NCI-H146 (cell line): Measurements from ENCODE around the gene CYSTM1.
A peak's percentile ranks its signal among the peaks of the same experiment; 100 is the strongest.

ENCODE experiments used
- DNase-seq: peaks from one replicate; lab custom pipeline; 2025; lab: John Stamatoyannopoulos, UW

The CYSTM1 gene

DNA sequence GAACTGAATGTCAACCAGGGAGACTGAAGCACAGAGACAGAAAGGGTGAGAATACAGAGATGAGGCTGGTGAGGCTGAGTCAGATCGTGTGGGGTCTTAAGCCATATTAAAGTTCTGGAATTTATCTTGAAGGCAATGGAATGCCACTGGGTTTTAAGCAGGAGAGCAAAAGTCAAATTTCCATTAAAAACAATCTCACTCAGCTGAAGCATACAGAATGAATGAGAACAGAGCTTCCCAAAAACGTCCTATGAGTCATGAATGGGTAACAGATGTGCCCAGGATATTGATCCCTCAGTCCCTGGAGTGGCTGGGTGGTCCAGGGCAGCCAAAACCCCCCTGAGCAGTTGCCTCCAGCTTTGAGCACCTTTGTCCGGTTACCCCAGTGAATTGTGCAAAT, 83.0 kb downstream of the CYSTM1 start:
- DNase-seq, result no peak

DNA sequence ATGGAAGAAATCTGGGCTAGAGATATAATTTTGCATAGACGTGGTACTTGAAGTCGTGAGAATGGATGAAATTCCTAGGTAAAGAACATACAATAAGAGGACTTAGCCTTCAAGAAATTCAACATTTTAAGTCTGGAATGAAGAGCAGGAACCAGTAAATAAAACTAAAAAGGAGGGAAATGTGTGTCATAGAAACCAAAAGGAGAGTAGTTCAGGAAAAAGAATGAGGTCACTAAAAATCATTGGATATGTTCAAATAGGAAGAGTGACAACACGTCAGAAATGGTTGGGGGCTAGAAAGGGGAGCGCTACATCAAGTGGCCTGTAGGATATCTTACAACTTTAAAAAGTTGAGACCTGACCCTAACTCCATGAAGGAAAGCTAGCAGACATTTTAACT, 83.9 kb downstream of the CYSTM1 start:
- no peak for DNase-seq

DNA sequence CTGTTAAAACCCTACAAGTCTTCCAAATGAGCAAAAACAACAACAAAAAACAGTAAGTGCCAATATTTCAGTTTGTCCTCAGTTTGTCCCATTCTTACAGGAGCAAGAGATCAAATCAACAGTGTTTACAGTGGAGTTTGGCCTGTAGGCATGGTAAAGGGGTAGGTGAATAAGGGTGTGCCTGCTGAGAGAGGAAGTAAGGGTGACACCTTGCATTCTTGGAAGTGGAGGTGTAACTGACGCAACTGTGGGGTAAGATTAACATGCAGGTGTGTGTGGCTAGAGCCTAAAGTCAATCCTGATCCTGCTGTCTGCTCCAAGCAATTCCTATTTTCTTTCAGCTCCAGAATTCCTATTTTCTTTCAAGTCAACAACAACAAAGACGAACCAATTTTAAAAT, 84.5 kb downstream of the CYSTM1 start:
- DNase-seq, result no peak

DNA sequence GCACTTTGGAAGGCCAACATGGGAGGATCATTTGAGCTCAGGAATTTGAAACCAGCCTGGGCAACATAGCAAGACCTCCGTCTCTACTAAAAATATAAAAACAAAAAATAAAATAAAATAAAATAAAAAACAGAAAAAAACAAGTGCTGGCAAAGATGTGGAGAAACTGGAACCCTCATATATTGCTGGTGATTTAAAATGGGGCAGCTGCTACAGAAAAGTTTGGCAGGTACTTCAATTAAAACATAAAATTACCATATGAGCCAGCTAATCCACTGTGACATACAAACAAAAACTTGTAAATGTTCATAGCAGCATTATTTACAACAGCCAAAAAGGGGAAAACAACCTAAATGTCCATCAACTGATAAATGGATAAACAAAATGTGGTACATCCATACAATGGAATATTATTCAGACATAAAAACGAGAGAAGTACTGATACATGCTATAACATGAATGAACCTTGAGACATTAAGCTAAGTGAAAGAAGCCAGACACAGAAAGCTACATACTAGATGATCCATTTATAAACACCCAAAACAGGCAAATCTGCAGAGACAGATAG, 85.2 kb downstream of the CYSTM1 start:
- DNase-seq, result no peak

DNA sequence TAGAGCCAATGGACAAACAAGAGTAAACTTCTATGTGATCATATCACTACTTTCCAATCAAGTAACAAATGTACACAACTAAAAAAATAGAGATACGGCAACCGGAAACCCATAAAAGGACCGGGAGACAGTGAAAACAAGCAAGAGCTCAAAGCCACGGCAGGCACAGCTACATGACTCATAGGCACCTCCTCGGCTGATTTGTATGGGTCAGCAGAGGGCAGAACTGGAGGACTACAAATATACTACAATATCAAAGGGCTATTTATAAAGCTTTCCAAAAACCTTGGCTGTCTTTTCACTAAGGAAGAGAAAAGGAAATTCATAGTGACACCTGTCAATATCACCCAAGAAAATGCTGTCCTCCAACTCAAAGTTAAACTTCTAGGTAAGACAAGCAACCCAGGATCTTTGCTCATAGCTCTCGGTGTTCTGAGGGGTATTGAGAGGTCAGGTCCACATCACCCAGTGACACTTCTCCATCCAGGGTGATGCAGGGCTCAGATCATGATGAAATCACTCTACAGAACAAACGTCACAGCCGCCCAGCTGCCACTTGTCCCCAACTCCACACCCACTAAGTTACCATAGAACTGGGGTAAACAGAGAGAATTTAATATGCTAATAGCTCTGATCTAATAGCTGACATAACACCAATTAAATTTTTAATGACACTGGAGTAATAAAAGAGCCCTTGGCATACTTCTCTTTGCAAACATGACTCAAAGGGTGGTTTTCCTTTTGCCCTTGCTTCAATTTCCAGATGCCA, 86.6 kb downstream of the CYSTM1 start:
- peak; percentile 34 for DNase-seq

DNA sequence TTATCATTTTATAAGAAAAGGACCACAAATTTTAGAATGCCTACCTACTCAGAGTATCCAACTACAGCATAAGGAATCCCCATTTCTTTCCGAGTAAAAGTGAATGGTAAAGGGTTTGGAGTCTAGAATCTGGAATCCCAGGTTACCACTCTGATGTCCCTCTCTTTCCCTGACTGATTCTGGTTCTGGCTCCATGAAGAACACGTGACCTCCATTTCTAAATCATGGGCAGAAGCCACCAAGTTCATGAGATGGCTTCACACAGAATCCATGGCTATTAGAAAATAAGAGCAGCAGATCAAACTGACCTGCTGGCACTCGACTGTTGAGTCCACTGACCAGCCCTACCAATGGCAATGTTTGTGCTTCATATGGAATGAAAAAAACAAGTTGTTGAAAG, 87.2 kb downstream of the CYSTM1 start:
- DNase-seq, result no peak

DNA sequence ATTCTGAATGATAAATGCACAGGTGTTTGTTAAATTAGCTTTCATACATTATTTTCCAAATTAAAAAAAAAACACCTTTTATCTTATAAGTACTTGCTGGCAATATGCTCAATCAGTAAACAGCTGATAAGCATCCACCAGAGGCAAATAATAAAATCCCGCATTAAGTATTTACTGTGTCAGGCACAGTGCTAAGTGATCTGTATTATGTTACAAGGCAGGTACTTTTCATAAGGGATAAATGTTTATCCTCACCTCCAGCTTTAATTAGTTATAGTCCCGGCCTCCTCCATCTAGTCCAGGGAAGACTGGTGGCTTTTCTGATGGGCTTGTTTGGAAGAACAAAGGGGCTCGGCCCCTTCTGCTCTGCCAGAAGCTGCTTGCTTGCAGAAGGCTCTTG, 87.9 kb downstream of the CYSTM1 start:
- no peak for DNase-seq

DNA sequence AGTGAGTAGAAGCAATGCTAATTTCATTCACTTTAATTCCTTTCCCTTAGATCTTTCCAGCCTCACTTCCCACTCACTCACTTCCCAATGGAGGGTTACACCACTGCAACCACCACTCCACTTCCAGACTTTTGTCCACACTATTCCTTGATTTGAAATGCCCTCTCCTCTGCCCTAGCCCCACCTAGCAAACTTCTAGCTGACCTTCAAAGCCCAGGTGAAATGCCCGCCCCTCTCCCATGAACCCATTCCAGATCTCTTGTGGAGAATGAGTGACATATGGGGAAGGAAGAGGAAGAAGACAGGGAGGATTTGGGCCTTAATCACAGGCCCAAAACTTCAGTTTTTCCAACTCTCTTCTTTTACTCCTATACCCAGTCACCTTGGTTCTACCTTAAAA, 90.9 kb downstream of the CYSTM1 start:
- no peak for DNase-seq

DNA sequence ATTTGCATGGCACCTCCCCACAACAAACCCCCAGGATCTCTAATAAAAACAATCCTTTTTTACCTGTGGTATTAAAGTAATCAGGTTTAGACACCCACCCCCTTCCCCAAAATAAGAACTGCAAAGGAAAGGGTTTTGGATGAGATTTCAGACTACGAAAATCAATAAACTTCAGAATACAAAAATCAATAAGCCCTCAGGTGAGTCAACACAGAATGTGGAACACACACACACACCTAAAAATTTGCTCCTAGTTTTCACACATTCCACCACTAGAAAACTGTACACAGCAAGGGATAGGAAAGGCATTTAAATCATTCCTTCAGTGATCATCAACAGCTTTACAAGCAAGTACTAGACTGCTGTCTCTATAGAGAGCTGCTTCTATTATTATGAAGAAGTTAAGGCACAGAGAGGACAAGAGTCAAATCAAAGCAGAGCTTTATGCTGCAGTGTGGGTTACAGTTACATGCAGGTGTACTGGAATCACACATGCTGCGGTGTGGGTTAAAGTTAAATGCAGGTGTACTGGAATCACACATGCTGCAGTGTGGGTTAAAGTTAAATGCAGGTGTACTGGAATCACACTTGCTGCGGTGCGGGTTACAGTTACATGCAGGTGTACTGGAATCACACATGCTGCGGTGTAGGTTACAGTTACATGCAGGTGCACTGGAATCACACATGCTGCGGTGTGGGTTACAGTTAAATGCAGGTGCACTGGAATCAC, 91.6 kb downstream of the CYSTM1 start:
- DNase-seq, result peak; percentile 33

DNA sequence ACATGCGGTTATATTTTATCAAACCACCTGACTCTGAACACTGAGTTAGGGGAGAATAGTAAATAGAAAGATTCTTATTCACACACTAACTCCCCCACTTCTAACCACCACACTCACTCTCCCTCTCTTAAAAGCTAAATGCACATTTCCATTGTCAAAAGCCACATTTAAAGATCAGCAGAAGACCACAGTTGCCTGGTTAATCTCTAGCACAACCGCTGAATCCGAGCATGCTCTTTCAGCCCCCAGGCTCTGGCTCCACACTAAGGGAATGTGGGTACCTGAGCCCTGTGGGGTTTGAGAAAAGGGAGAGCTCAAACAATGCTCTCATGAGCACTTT, 92.2 kb downstream of the CYSTM1 start:
- no peak for DNase-seq

DNA sequence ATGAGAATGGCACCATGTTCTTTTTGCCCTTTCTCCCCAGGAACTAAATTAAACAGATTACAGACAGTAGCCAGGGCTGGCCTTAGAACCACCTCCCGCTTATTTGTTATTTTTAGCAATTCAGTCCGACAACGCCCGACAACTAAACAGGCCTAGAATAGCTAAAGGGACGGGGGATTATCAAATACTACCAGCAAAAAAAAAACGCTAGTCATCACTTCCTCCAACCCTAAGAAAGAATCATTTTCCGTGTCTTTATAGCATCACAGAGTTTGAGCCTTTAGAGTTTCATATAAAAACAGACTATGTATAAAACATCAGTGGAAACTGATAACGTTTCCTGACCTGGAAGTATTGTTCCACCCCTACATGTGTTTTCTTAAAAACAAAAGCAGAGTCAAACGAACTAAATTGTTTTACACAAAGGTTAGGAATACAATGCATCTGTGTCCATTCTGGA, 92.6 kb downstream of the CYSTM1 start:
- no peak for DNase-seq

DNA sequence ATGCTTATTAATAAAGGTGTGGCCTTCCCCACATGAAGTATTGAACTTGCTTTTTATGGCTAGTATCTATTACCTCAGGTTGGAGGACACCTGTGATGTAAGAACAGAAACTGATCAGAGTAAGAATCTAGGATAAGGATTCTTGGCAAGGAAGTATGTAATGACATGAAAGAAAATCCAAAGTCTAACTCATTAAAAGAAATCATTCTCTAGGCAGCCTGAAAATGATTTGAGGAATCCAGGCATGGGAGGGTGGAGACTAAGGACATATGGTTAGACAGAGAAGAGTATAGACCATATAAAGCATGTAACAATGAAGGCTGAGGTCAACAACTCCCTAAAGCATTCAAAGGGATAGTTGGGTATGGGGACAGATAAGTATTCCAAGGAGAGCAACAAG, 95.0 kb downstream of the CYSTM1 start:
- DNase-seq, result no peak

DNA sequence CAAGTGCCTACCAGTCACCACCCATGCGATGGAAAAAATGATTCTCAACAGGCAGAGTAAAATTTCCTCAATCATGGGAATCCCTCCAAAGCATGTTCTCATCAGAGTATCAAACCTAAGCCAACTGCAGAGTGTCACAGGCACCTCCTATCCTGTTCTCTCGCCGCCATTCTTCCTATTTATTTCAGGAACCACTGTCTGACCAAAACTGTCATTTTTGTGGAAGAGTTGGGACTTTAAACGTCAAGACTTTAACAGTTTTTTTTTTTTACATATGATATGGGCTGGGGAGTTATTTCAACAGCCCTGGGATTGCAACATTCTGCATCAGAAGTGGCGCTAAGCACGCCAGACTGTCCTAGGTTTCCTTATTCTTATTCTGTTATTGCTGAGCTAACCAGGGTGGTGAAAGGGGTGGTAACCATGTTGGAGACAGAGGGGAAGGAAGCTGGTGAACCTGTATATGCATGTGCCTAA, 98.5 kb downstream of the CYSTM1 start:
- DNase-seq, result no peak

DNA sequence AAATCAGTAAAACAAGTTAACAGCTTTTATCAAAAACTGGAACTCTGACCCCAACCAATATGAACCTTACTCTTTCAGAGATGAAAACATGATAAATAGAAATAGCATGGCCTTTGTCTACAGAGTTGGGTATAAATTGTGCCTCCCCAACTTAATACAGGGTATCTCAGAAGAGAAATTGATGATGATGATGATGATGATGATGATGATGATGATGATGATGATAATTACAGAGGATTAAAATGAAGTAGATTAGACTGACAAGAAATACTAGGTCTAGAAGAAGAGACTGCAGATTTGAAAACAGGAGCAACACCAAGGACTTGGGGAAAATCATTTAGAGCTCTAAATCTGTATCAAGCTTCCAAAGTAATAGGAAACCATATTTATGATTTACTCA, 100.8 kb downstream of the CYSTM1 start:
- no peak for DNase-seq

DNA sequence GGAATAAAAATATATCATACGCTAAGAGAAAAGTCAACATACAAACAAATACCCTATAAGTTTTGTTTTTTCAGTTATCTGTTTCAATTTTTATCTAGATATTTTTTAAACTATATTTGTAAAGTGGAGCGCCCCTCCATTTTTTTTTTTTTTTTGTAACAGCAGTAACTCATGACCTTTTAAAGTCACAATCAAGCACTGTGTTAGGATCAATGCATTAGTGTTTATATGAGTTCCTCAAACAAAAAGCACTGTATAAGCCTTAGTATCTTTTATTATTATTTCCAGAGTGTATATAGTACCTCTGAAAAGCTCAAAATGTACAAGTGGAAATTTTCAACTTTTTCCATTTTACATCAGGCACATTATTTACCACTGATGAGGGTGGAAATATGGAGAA, 107.3 kb downstream of the CYSTM1 start:
- DNase-seq, result no peak

DNA sequence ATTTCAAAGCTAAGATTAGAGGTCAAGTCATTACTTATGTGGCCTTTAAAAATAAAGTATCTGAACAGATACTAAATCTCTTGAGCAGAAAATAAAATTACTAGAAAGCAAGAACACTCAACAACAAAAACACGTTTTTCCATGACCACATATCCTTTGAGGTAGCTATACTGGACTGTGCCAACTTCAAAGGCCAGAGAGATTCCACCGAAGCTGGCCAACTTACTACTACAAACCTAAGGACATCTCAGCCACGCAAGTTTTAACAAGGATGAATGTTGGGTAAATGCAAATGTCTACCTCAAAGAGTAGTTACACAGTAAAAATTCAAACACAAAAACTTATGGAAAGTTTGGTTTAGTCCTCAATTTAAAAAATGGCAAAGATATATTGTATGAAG, 109.0 kb downstream of the CYSTM1 start:
- no peak for DNase-seq

DNA sequence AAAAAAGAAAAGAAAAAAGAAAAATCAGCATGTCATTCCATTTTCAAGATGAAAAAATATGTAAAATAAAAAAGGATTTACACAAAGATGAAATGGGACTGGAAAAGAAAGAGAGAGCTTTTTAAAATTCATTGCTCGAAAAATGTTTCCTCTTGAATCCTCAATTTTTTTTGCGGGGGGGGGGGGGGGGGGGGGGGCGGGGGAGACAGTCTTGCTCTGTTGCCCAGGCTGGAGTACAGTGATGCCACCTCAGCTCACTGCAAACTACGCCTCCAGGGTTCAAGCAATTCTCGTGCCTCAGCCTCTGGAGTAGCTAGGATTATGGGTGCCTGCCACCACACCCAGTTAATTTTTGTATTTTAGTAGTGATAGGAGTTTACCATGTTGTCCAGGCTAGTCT, 111.4 kb downstream of the CYSTM1 start:
- no peak for DNase-seq

DNA sequence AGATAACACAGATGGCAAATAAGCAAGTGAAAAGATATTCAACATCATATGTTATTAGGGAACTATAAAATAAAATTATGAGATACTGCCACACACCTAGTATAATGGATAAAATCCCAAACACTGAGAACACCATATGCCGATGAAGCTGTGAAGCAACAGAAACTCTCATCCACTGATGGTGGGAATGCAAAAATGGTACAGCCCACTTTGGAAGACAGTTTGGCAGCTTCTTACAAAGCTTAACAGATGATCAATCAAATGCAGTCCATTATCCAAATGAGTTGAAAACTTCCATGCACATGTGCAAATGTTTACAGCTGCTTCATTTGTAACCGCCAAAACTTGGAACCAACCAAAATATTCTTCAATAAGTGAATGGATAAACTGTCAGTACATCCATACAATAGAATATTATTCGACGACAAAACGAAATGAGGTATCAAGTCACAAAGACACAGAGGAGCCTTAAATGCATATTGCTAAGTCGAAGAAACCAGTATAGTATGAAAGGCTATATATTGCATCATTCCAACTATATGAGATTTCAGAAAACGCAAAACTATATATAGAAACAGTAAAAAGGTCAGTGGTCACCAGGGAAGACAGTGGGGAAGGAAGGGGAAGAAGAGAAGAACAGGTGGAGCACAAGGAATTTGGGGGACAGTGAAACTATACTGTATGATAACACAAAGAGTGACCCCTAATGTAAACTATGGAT, 113.0 kb downstream of the CYSTM1 start:
- DNase-seq, result no peak

DNA sequence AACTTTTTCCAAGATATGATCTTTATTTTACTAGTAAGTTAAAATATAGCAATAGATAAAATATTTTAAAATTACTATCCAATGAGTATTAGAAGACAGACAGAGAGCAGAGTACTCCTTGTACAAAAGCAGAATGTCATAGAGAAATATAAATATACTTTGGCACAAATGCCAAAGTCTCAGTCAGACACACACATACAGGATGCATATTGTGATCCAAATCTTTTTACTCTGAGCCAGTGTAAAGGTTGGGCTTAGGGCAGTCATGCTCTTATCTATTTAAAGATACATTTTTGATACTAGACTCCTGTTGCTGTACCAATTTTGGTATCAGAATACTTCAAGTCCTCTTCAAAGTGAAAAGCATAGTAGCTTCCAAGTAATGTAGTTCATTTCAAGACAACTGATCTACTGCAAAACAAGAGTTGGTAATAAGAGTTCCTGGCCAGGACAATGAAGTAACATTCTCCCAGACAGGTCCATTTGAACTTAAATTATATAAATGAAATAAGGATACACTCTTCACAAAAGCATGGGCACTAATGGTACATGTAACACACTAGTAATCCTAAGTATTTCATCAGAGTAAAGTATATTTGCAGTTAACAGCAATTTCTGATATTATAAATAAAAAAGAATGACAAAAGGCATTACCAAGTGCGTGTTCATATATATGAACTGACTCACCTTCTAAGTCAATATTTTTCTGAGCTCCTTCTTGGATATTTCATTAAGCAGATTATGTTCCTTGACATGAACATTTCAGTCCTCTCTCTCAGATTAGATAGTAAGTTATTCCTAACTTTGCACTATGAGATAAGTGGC, 117.4 kb downstream of the CYSTM1 start:
- DNase-seq, result no peak
